Measurements from ENCODE around the gene RNF144A. TPM values are rescaled to one million over a fixed set of nuclear protein-coding genes. Genes with fewer than 3 reads are reported as not detected.

Gene RNF144A
- total and polyA plus RNA-seq, 2 experiments from 2014 or later, result 6.3 to 24.1 TPM

- H3K27me3 ChIP-seq, result no peaks in the 10 kb centered on the region
- H3K4me1 ChIP-seq (ENCODE audit: low read depth), result no peaks in the 10 kb centered on the region
- no peak for TF ChIP-seq CTCF (IDR thresholded peaks at IDR 0.05; ENCODE audit: low read depth, low read length)
- H3K36me3 ChIP-seq, result no peaks in the 10 kb centered on the region
- H3K9me3 ChIP-seq (ENCODE audit: low read depth), result no peaks in the 10 kb centered on the region
- H3K27ac ChIP-seq, result no peak overlapping the region
- DNase-seq (ENCODE audit: low read depth in 1 of 2, low spot score in 1 of 2), result no peak
- H3K4me3 ChIP-seq, result no peak overlapping the region
Observed at GRCh38 chr2:7057865-7058400, 140.7 kb downstream of the RNF144A start.

GRCh38 chr2:7060156-7060555 lies 142.9 kb downstream of the RNF144A start:
- Histone ChIP-seq H3K4me1 (ENCODE audit: low read depth) (no peaks in the 10 kb centered on the region), H3K36me3 (no peaks in the 10 kb centered on the region), H3K9me3 (ENCODE audit: low read depth) (no peaks in the 10 kb centered on the region), H3K27ac (no peak overlapping the region), H3K27me3 (no peaks in the 10 kb centered on the region), H3K4me3 (no peak overlapping the region)
- DNase-seq (ENCODE audit: low read depth in 1 of 2, low spot score in 1 of 2), result no peak
- TF ChIP-seq CTCF (IDR thresholded peaks at IDR 0.05; ENCODE audit: low read depth, low read length), result no peak

- DNase-seq (ENCODE audit: low read depth in 1 of 2, low spot score in 1 of 2), result no peak
- Histone ChIP-seq H3K9me3 (ENCODE audit: low read depth) (no peaks in the 10 kb centered on the region), H3K4me1 (ENCODE audit: low read depth) (no peaks in the 10 kb centered on the region), H3K4me3 (no peak overlapping the region), H3K36me3 (no peaks in the 10 kb centered on the region), H3K27me3 (no peaks in the 10 kb centered on the region), H3K27ac (no peak overlapping the region)
- no peak for TF ChIP-seq CTCF (IDR thresholded peaks at IDR 0.05; ENCODE audit: low read depth, low read length)
Observed at GRCh38 chr2:7060631-7061449, 143.6 kb downstream of the RNF144A start.

- no peak for TF ChIP-seq CTCF (IDR thresholded peaks at IDR 0.05; ENCODE audit: low read depth, low read length)
- DNase-seq (ENCODE audit: low read depth in 1 of 2, low spot score in 1 of 2), result no peak
- Histone ChIP-seq H3K9me3 (ENCODE audit: low read depth) (no peaks in the 10 kb centered on the region), H3K36me3 (no peaks in the 10 kb centered on the region), H3K27me3 (no peaks in the 10 kb centered on the region), H3K27ac (no peak overlapping the region), H3K4me1 (ENCODE audit: low read depth) (no peaks in the 10 kb centered on the region), H3K4me3 (no peak overlapping the region)
Observed at GRCh38 chr2:7061450-7061789, 144.2 kb downstream of the RNF144A start.

GRCh38 chr2:7061921-7062320 lies 144.7 kb downstream of the RNF144A start:
- H3K4me3 ChIP-seq, result no peak overlapping the region
- H3K36me3 ChIP-seq, result no peaks in the 10 kb centered on the region
- no peaks in the 10 kb centered on the region for H3K9me3 ChIP-seq (ENCODE audit: low read depth)
- TF ChIP-seq CTCF (IDR thresholded peaks at IDR 0.05; ENCODE audit: low read depth, low read length), result no peak
- no peak overlapping the region for H3K27ac ChIP-seq
- no peaks in the 10 kb centered on the region for H3K4me1 ChIP-seq (ENCODE audit: low read depth)
- DNase-seq (ENCODE audit: low read depth in 1 of 2, low spot score in 1 of 2), result no peak
- H3K27me3 ChIP-seq, result no peaks in the 10 kb centered on the region
